ENCODE results near the gene AKAP10.
A peak's percentile ranks its signal among the peaks of the same experiment; 100 is the strongest.
"Not testable (repeated sequence)": the region's sequence is repeated elsewhere in the genome, so short reads cannot be mapped to it uniquely, and the experiment has no call there.

AKAP10 gene

GRCh38 chr17:19890554-19890953, 87.1 kb downstream of the AKAP10 start:
- CTCF ChIA-PET; POLR2A ChIA-PET; DNase-seq (ENCODE audit: extremely low spot score): not testable (repeated sequence)
- TF ChIP-seq ARNT (IDR thresholded peaks at IDR 0.05): peak; percentile 79

- CTCF ChIA-PET; POLR2A ChIA-PET; DNase-seq (ENCODE audit: extremely low spot score): not testable (repeated sequence)
These were observed 87.6 kb downstream of the AKAP10 start for GRCh38 chr17:19890001-19890400.

- peak; percentile 13; the same call in 1 of the 2 replicates for TF ChIP-seq CTBP1 (IDR thresholded peaks at IDR 0.05; ENCODE audit: borderline replicate concordance)
- TF ChIP-seq ZNF384 (IDR thresholded peaks at IDR 0.05): no peak
- POLR2A ChIA-PET: no interaction called here
- DNase-seq (ENCODE audit: extremely low spot score): no peak
- CTCF ChIA-PET: no interaction called here
These were observed 91.5 kb downstream of the AKAP10 start for GRCh38 chr17:19886116-19886515.

- CTCF ChIA-PET: no interaction called here
- no peak for DNase-seq (ENCODE audit: extremely low spot score)
- POLR2A ChIA-PET: no interaction called here
- TF ChIP-seq TARDBP (IDR thresholded peaks at IDR 0.05) (no peak), SP1 (IDR thresholded peaks at IDR 0.05) (no peak), FOXA1 (IDR thresholded peaks at IDR 0.05) (no peak), CTBP1 (IDR thresholded peaks at IDR 0.05; ENCODE audit: borderline replicate concordance) (no peak), LEF1 (IDR thresholded peaks at IDR 0.05; ENCODE audit: borderline replicate concordance) (no peak), ZNF384 (IDR thresholded peaks at IDR 0.05) (no peak), HDGF (IDR thresholded peaks at IDR 0.05; ENCODE audit: borderline replicate concordance) (no peak), NFRKB (IDR thresholded peaks at IDR 0.05) (no peak), BHLHE40 (IDR thresholded peaks at IDR 0.05; ENCODE audit: borderline replicate concordance) (no peak), SUZ12 (IDR thresholded peaks at IDR 0.05) (no peak), ARNT (IDR thresholded peaks at IDR 0.05) (no peak), FOXM1 (IDR thresholded peaks at IDR 0.05; ENCODE audit: borderline replicate concordance) (no peak)
These were observed 94.0 kb downstream of the AKAP10 start for GRCh38 chr17:19883537-19884215.

- TF ChIP-seq PKNOX1 (IDR thresholded peaks at IDR 0.05) (peak; percentile 10; the same call in 1 of the 2 replicates), L3MBTL2 (conservative IDR thresholded peaks at IDR 0.05) (no peak), FOXM1 (IDR thresholded peaks at IDR 0.05; ENCODE audit: borderline replicate concordance) (no peak)
- ChIA-PET CTCF (no interaction called here), POLR2A (interaction anchor here (1.6 kb wide), 1 partner anchor 13 kb away, joined by 5 read pairs; the partner anchor contains the start of gene ULK2)
- no peak for DNase-seq (ENCODE audit: extremely low spot score)
These were observed 97.2 kb downstream of the AKAP10 start for GRCh38 chr17:19880393-19880792.

GRCh38 chr17:19877364-19877945, 100.2 kb downstream of the AKAP10 start:
- CTCF ChIA-PET: no interaction called here
- POLR2A ChIA-PET: no interaction called here
- TF ChIP-seq ARNT (IDR thresholded peaks at IDR 0.05): no peak
- no peak for TF ChIP-seq ZNF384 (IDR thresholded peaks at IDR 0.05)
- TF ChIP-seq CTBP1 (IDR thresholded peaks at IDR 0.05; ENCODE audit: borderline replicate concordance): no peak
- no peak for TF ChIP-seq L3MBTL2 (conservative IDR thresholded peaks at IDR 0.05)
- TF ChIP-seq BHLHE40 (IDR thresholded peaks at IDR 0.05; ENCODE audit: borderline replicate concordance): no peak
- TF ChIP-seq SUZ12 (IDR thresholded peaks at IDR 0.05): no peak
- TF ChIP-seq LEF1 (IDR thresholded peaks at IDR 0.05; ENCODE audit: borderline replicate concordance): no peak
- TF ChIP-seq NFRKB (IDR thresholded peaks at IDR 0.05): no peak
- no peak for TF ChIP-seq FOXA1 (IDR thresholded peaks at IDR 0.05)
- no peak for TF ChIP-seq PKNOX1 (IDR thresholded peaks at IDR 0.05)
- TF ChIP-seq TARDBP (IDR thresholded peaks at IDR 0.05): no peak
- TF ChIP-seq FOXM1 (IDR thresholded peaks at IDR 0.05; ENCODE audit: borderline replicate concordance): no peak
- no peak for TF ChIP-seq SP1 (IDR thresholded peaks at IDR 0.05)
- no peak for TF ChIP-seq HDGF (IDR thresholded peaks at IDR 0.05; ENCODE audit: borderline replicate concordance)
- TF ChIP-seq ELF4 (IDR thresholded peaks at IDR 0.05): no peak
- no peak for TF ChIP-seq FOXK2 (IDR thresholded peaks at IDR 0.05)
- no peak for DNase-seq (ENCODE audit: extremely low spot score)

GRCh38 chr17:19876529-19877161, 101.0 kb downstream of the AKAP10 start:
- ChIA-PET POLR2A (no interaction called here), CTCF (no interaction called here)
- DNase-seq (ENCODE audit: extremely low spot score): no peak
- TF ChIP-seq TARDBP (IDR thresholded peaks at IDR 0.05): no peak
- TF ChIP-seq ZNF384 (IDR thresholded peaks at IDR 0.05): no peak
- no peak for TF ChIP-seq LEF1 (IDR thresholded peaks at IDR 0.05; ENCODE audit: borderline replicate concordance)
- no peak for TF ChIP-seq CTBP1 (IDR thresholded peaks at IDR 0.05; ENCODE audit: borderline replicate concordance)
- TF ChIP-seq FOXK2 (IDR thresholded peaks at IDR 0.05): no peak
- no peak for TF ChIP-seq BHLHE40 (IDR thresholded peaks at IDR 0.05; ENCODE audit: borderline replicate concordance)

Data from HEK293T (cell line).